Measurements from ENCODE around the gene ANTKMT.
"Not testable (repeated sequence)": the region's sequence is repeated elsewhere in the genome, so short reads cannot be mapped to it uniquely, and the experiment has no call there.

The ANTKMT gene

GRCh38 chr16:728131-728889 is 7.4 kb downstream of the ANTKMT start:
- peak; percentile 48 for DNase-seq (ENCODE audit: low read depth)

- no peak for DNase-seq (ENCODE audit: low read depth)
These were observed 8.2 kb downstream of the ANTKMT start for GRCh38 chr16:728890-729744.

- DNase-seq (ENCODE audit: low read depth) = no peak
These were observed 9.1 kb downstream of the ANTKMT start for GRCh38 chr16:729768-730665.

- no peak for DNase-seq (ENCODE audit: low read depth)
These were observed 9.9 kb downstream of the ANTKMT start for GRCh38 chr16:730666-731509.

GRCh38 chr16:732332-732731 is 11.4 kb downstream of the ANTKMT start:
- DNase-seq (ENCODE audit: low read depth) = no peak

- DNase-seq (ENCODE audit: low read depth) = no peak
These were observed 12.0 kb downstream of the ANTKMT start for GRCh38 chr16:732936-733335.

- no peak for DNase-seq (ENCODE audit: low read depth)
These were observed 12.6 kb downstream of the ANTKMT start for GRCh38 chr16:733382-734207.

GRCh38 chr16:734208-734980 is 13.4 kb downstream of the ANTKMT start:
- DNase-seq (ENCODE audit: low read depth) = no peak

GRCh38 chr16:734981-735881 is 14.3 kb downstream of the ANTKMT start:
- no peak for DNase-seq (ENCODE audit: low read depth)

GRCh38 chr16:735982-736453 is 15.1 kb downstream of the ANTKMT start:
- no peak for DNase-seq (ENCODE audit: low read depth)

- no peak for DNase-seq (ENCODE audit: low read depth)
These were observed 16.1 kb downstream of the ANTKMT start for GRCh38 chr16:736936-737481.

- no peak for DNase-seq (ENCODE audit: low read depth)
These were observed 18.9 kb downstream of the ANTKMT start for GRCh38 chr16:739560-740458.

GRCh38 chr16:740459-740763 is 19.5 kb downstream of the ANTKMT start:
- no peak for DNase-seq (ENCODE audit: low read depth)

- DNase-seq (ENCODE audit: low read depth) = peak; percentile 58
These were observed 20.0 kb downstream of the ANTKMT start, which contains the start of gene CIAO3 for GRCh38 chr16:740764-741505. Gene CIAO3 (minus strand): TSS chr16:740997. CDS start chr16:740985, 12 bp downstream.

GRCh38 chr16:741986-742629 is 21.2 kb downstream of the ANTKMT start:
- DNase-seq (ENCODE audit: low read depth) = no peak

GRCh38 chr16:742894-743293 is 21.9 kb downstream of the ANTKMT start:
- not testable (repeated sequence) for DNase-seq (ENCODE audit: low read depth)
